ENCODE results near the gene ELK3. TPM values are rescaled to one million over a fixed set of nuclear protein-coding genes. Genes with fewer than 3 reads are reported as not detected.

The ELK3 gene
- total and polyA plus RNA-seq, 2 experiments from 2014 or later = 5.5 to 8.3 TPM

DNA sequence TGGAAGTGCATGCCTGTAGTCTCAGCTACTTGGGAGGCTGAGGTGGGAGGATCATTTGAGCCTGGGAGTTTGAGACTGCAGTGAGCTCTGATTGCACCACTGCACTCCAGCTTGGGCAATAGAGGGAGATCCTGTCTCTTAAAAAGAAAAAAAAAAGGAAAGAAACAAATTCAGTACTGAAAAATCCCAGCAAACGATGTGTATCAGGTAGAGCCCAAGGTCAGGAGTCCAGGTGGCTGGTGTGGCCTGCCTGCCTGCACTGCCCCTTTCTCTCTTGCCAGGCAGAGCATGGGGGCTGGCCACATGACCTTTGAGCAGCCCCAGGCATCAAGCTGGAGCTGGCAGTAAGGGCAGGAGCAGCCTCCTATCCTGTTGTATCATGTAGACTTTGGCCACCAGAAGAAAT is 31.8 kb downstream of the ELK3 start (continued):
- TF ChIP-seq, protein P1, sequence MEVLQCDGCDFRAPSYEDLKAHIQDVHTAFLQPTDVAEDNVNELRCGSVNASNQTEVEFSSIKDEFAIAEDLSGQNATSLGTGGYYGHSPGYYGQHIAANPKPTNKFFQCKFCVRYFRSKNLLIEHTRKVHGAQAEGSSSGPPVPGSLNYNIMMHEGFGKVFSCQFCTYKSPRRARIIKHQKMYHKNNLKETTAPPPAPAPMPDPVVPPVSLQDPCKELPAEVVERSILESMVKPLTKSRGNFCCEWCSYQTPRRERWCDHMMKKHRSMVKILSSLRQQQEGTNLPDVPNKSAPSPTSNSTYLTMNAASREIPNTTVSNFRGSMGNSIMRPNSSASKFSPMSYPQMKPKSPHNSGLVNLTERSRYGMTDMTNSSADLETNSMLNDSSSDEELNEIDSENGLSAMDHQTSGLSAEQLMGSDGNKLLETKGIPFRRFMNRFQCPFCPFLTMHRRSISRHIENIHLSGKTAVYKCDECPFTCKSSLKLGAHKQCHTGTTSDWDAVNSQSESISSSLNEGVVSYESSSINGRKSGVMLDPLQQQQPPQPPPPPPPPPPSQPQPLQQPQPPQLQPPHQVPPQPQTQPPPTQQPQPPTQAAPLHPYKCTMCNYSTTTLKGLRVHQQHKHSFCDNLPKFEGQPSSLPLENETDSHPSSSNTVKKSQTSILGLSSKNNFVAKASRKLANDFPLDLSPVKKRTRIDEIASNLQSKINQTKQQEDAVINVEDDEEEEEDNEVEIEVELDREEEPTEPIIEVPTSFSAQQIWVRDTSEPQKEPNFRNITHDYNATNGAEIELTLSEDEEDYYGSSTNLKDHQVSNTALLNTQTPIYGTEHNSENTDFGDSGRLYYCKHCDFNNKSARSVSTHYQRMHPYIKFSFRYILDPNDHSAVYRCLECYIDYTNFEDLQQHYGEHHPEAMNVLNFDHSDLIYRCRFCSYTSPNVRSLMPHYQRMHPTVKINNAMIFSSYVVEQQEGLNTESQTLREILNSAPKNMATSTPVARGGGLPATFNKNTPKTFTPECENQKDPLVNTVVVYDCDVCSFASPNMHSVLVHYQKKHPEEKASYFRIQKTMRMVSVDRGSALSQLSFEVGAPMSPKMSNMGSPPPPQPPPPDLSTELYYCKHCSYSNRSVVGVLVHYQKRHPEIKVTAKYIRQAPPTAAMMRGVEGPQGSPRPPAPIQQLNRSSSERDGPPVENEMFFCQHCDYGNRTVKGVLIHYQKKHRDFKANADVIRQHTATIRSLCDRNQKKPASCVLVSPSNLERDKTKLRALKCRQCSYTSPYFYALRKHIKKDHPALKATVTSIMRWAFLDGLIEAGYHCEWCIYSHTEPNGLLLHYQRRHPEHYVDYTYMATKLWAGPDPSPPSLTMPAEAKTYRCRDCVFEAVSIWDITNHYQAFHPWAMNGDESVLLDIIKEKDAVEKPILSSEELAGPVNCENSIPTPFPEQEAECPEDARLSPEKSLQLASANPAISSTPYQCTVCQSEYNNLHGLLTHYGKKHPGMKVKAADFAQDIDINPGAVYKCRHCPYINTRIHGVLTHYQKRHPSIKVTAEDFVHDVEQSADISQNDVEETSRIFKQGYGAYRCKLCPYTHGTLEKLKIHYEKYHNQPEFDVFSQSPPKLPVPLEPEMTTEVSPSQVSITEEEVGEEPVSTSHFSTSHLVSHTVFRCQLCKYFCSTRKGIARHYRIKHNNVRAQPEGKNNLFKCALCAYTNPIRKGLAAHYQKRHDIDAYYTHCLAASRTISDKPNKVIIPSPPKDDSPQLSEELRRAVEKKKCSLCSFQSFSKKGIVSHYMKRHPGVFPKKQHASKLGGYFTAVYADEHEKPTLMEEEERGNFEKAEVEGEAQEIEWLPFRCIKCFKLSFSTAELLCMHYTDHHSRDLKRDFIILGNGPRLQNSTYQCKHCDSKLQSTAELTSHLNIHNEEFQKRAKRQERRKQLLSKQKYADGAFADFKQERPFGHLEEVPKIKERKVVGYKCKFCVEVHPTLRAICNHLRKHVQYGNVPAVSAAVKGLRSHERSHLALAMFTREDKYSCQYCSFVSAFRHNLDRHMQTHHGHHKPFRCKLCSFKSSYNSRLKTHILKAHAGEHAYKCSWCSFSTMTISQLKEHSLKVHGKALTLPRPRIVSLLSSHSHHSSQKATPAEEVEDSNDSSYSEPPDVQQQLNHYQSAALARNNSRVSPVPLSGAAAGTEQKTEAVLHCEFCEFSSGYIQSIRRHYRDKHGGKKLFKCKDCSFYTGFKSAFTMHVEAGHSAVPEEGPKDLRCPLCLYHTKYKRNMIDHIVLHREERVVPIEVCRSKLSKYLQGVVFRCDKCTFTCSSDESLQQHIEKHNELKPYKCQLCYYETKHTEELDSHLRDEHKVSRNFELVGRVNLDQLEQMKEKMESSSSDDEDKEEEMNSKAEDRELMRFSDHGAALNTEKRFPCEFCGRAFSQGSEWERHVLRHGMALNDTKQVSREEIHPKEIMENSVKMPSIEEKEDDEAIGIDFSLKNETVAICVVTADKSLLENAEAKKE (CRISPR knock-in tag; IDR thresholded peaks at IDR 0.05) = no peak
- TF ChIP-seq CTCF (conservative IDR thresholded peaks at IDR 0.05; ENCODE audit: low read depth in 2 of 2) (no peak), ZNF114 (CRISPR knock-in tag; IDR thresholded peaks at IDR 0.05) (no peak), CREB1 (CRISPR knock-in tag; IDR thresholded peaks at IDR 0.05; ENCODE audit: low read depth) (no peak), EZH2 (IDR thresholded peaks at IDR 0.05; ENCODE audit: low read depth, unreplicated experiment) (no peak), JUNB (IDR thresholded peaks at IDR 0.05; ENCODE audit: unreplicated experiment) (no peak), NANOG (IDR thresholded peaks at IDR 0.05; ENCODE audit: borderline replicate concordance) (no peak), REST (IDR thresholded peaks at IDR 0.05; ENCODE audit: unreplicated experiment) (no peak), ETS1 (IDR thresholded peaks at IDR 0.05) (no peak), ZNF331 (CRISPR knock-in tag; IDR thresholded peaks at IDR 0.05; ENCODE audit: low read depth) (no peak)

Measured in GM23338 (cell line).